Heart left ventricle (tissue), 16 donors: ENCODE data around the gene PHF21A. TPM values are rescaled to one million over a fixed set of nuclear protein-coding genes. Genes with fewer than 3 reads are reported as not detected.

Source experiments
- ATAC-seq, 4 donors: fragments of 200-7000 bp; cut with Tn5 transposase; one replicate each; pipeline ENCODE4 v1.9.1; 2020 to 2022; ENCODE audit warnings: moderate library complexity in 4 of 4, mild to moderate bottlenecking in 3 of 4, moderate number of reproducible peaks in 1 of 4
- DNase-seq, 5 donors: peaks; one replicate each; pipeline ENCODE4 v3.0.0-alpha.2; 2020
- H3K27ac ChIP-seq, 12 donors: fragments of 200-600 bp; sonication (generic) in 4 of 12; one replicate each; pipeline versions ENCODE4 v1.5.0 to v1.8.0; 2016 to 2022; ENCODE audit warnings: mild to moderate bottlenecking in 2 of 12
- H3K27me3 ChIP-seq, 9 donors: fragments of 200-600 bp; sonication (generic) in 2 of 9; one replicate each; pipeline versions ENCODE4 v1.5.1 to v1.8.0; 2016 to 2022; ENCODE audit warnings: mild to moderate bottlenecking in 3 of 9
- H3K36me3 ChIP-seq, 9 donors: fragments of 200-600 bp; sonication (generic) in 2 of 9; one replicate each; pipeline versions ENCODE4 v1.5.0 to v1.8.0; 2018 to 2022; ENCODE audit warnings: mild to moderate bottlenecking in 2 of 9
- H3K4me1 ChIP-seq, 12 donors: fragments of 200-600 bp; sonication (generic) in 4 of 12; one replicate each; pipeline versions ENCODE4 v1.5.0 to v1.8.0; 2016 to 2022; ENCODE audit warnings: mild to moderate bottlenecking in 3 of 12
- H3K4me3 ChIP-seq, 12 donors: fragments of 200-600 bp; sonication (generic) in 4 of 12; one replicate each; pipeline versions ENCODE4 v1.5.0 to v1.8.0; 2017 to 2022; ENCODE audit warnings: mild to moderate bottlenecking in 9 of 12, moderate library complexity in 4 of 12
- H3K9me3 ChIP-seq, 12 donors: fragments of 200-600 bp; sonication (generic) in 4 of 12; one replicate each; pipeline versions ENCODE4 v1.5.0 to v1.8.0; 2016 to 2022; ENCODE audit warnings: mild to moderate bottlenecking in 1 of 12
- POLR2A ChIP-seq, 2 donors: fragments of 450-650 bp; IDR thresholded peaks; one replicate each; pipeline ENCODE4 v1.6.1; 2017; ENCODE audit warnings: antibody characterized with exemption in 2 of 2, mild to moderate bottlenecking in 2 of 2, moderate library complexity in 2 of 2
- WGBS, 4 donors: extraction: QIAGEN DNeasy Blood & Tissue Kit in 2 of 4; methylation state at CpG; one replicate each; pipeline versions ENCODE4 v1.1.5 to v1.1.7; 2013 to 2018; 5-methylcytosine and 5-hydroxymethylcytosine counted together
- intact Hi-C, 10 donors: fragments of 100-400 bp; cut with DNase I; formaldehyde crosslinking; loops; one replicate each; pipeline versions ENCODE4 v1.11.1 to v1.14.2; 2022
- long read RNA-seq, 3 donors: library from polyadenylated mRNA; unstranded; transcript quantifications; one replicate each; pipeline ENCODE4 v2.0.0, GENCODE V29; 2020 to 2021
- polyA plus RNA-seq, 2 donors: library from polyadenylated mRNA; stranded (reverse); fragments of 200-250 nt; gene quantifications; one replicate each; pipeline ENCODE4 v1.2.3, GENCODE V29; 2013
- total RNA-seq, 9 donors: library from RNA; depleted of rRNA in 2 of 9; stranded (reverse); fragments of >200 nt in 2 of 9; fragmentation: NEBNext Ultra II Directional in 3 of 9; extraction: Animal tissue kit (Norgen Biotek cat#: 25700) in 3 of 9; gene quantifications; one replicate each; pipeline versions ENCODE4 v1.1.0 to v1.2.4, GENCODE V29; 2016 to 2023
- TF ChIP-seq, protein P1 (sequence below), 12 donors: fragments of 200-600 bp; sonication (generic) in 4 of 12; IDR thresholded peaks; one replicate each; pipeline versions ENCODE4 v1.5.0 to v1.8.0; 2018 to 2022; ENCODE audit warnings: antibody characterized with exemption in 12 of 12, mild to moderate bottlenecking in 5 of 12
- donor health status: ischemic (EF 13 %, LVEDD 7.1; RV severe dilation, severe dysfunction).
- donor health status: healthy with polysubstance abuse.
- donor health status: DM: no; HTN: yes; CAD: no.
- donor health status: DM: no; HTN: no; CAD: no.
- donor health status: ischemic (EF 25% LVEDD 6.9; RV normal size, moderate dysfunction).
- donor health status: ischemic (EF 25% LVEDD 5.7; RV mildly dilated, moderate dysfunction).
- donor health status: healthy.
- donor health status: DM: yes; HTN: yes; CAD: no.
- donor health status: ischemic (EF 35%, LVEDD 5.7; RV mildly dilated, moderate dysfunction).
- donor health status: nonischemic (EF 11% LVEDD 7.7; RV severe dilation, severe dysfunction).
- donor health status: DM: yes; HTN: yes; CAD: no.
- donor health status: PGD.
- donor health status: ischemic (EF 29% LVEDD 5.4; RV normal size, mild dysfunction).
- donor health status: nonischemic (EF 23%, LVEDD 6.1; RV moderate dilation, normal function).

PHF21A gene
- total RNA-seq = 10 to 100 TPM; 19.5 to 45.9 (median 37.0) TPM
- 10 to 100 TPM; 16.5 to 16.7 TPM for polyA plus RNA-seq
- long read RNA-seq, donor 1, partial matches to known transcripts = 2 of 16 reads
- long read RNA-seq, donor 1, other reads (novel, unspliced or antisense) = 14 of 16 reads
- long read RNA-seq, donor 2, partial matches to known transcripts = 10 of 39 reads
- long read RNA-seq, donor 2, other reads (novel, unspliced or antisense) = 27 of 39 reads
- long read RNA-seq, donor 3, partial matches to known transcripts = 2 of 11 reads
- long read RNA-seq, donor 3, other reads (novel, unspliced or antisense) = 9 of 11 reads

DNA sequence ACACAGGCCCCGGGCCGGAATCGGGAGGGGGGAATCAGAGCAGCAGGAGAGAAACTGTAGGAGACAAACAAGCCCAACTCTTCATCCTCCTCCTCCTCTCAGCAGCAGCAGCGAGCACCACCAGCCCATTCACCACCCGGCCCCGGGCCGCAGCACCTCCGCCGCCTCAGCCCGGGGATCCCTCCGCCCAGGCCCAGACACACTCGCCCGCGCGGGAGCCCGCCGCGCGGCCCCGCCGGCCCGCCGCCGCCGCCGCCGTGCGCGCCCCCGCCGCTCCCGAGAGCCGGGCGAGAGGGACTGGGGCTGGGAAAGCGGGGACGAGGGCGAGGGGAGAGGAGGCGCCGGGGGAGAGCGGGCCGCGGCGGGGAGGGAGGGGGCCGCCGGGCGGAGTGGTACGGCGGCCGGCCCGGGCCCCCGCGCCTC is at the start of gene PHF21A:
Gene PHF21A (minus strand): TSS at position 154 of the 423 bp plus-strand sequence. CDS start 37,235 bp downstream, outside the sequence.
- 0 to 1% (median 0%) methylated on average over 13 to 52 of the region's 52 CpGs for WGBS, 4 donors
- Histone ChIP-seq H3K4me1 (peaks cover 0 to 41% (median 30%) of the 10 kb centered on the region in 12 donors), H3K36me3 (no peaks in the 10 kb centered on the region), H3K27ac (peak within 1 kb of the TSS; percentile 84 to 98 (median 94)), H3K4me3 (peak within 1 kb of the TSS; percentile 55 to 92 (median 74)), H3K9me3 (no peaks in the 10 kb centered on the region), H3K27me3 (no peaks in the 10 kb centered on the region)
- ATAC-seq (peak; percentile 73 to 86 (median 82)), DNase-seq (peak; percentile 92 to 96 (median 93))
- intact Hi-C loops = loop anchor here in 6 of 10 donors (2.0 to 10.0 kb wide), 8 partner anchors 74 to 193 kb away; no protein-coding TSS in a partner anchor
- TF ChIP-seq, protein P1, sequence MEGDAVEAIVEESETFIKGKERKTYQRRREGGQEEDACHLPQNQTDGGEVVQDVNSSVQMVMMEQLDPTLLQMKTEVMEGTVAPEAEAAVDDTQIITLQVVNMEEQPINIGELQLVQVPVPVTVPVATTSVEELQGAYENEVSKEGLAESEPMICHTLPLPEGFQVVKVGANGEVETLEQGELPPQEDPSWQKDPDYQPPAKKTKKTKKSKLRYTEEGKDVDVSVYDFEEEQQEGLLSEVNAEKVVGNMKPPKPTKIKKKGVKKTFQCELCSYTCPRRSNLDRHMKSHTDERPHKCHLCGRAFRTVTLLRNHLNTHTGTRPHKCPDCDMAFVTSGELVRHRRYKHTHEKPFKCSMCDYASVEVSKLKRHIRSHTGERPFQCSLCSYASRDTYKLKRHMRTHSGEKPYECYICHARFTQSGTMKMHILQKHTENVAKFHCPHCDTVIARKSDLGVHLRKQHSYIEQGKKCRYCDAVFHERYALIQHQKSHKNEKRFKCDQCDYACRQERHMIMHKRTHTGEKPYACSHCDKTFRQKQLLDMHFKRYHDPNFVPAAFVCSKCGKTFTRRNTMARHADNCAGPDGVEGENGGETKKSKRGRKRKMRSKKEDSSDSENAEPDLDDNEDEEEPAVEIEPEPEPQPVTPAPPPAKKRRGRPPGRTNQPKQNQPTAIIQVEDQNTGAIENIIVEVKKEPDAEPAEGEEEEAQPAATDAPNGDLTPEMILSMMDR (IDR thresholded peaks at IDR 0.05) = no peak
- no peak for TF ChIP-seq POLR2A (IDR thresholded peaks at IDR 0.05)

DNA sequence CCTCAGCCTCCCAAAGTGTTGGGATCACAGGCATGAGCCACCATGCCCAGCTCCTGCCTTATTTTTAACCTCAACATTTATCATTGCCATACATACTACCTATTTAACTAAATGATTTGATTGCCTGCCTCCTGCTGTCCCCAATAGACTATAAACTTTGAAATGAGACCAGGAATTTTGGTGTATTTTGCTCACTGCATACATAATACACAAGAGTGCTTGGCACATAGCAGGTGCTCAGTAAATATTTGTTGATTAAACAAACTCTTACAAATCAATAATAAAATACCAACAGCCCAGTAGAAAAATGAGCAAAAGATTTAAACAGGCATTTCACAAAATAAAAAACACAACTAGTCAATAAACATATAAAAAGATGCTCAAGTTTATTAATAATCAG is 49.5 kb upstream of the PHF21A start:
- intact Hi-C loops = no loop called here
- H3K9me3 ChIP-seq = no peaks in the 10 kb centered on the region
- no peaks in the 10 kb centered on the region for H3K4me1 ChIP-seq
- no peak overlapping the region for H3K27ac ChIP-seq
- H3K27me3 ChIP-seq = peaks cover 0 to 30% (median 0%) of the 10 kb centered on the region in 9 donors
- no peak overlapping the region for H3K4me3 ChIP-seq
- H3K36me3 ChIP-seq = no peaks in the 10 kb centered on the region
- no peak for TF ChIP-seq POLR2A (IDR thresholded peaks at IDR 0.05)
- TF ChIP-seq, protein P1 (IDR thresholded peaks at IDR 0.05) = no peak
- DNase-seq (no peak), ATAC-seq (no peak)

DNA sequence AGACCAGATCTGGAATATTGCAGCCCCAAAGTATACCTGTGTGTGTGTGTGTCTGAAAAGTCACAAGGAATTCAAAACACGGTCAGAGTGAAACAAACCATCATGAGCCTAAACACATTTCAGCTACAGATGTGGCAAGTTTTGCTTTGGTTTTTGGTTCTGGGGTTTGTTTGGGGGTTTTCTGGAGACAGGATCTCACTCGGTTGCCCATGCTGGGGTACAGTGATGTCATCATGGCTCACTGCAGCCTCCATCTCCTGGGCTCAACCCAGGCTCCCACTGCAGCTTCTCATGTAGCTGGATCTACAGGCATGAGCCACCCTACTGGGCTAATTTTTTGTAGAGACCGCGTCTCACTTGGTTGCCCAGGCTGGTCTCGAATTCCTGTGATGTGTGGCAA is 41.4 kb upstream of the PHF21A start:
- ATAC-seq = no peak
- no peaks in the 10 kb centered on the region for H3K9me3 ChIP-seq
- no peak for TF ChIP-seq POLR2A (IDR thresholded peaks at IDR 0.05)
- TF ChIP-seq, protein P1 (IDR thresholded peaks at IDR 0.05) = no peak
- no peaks in the 10 kb centered on the region for H3K4me1 ChIP-seq
- H3K27me3 ChIP-seq = peaks cover 0 to 50% (median 4%) of the 10 kb centered on the region in 9 donors
- DNase-seq = no peak
- 85 to 91% (median 87%) methylated on average over 5 of the region's 5 CpGs for WGBS, 4 donors
- H3K27ac ChIP-seq = no peak overlapping the region
- no peak overlapping the region for H3K4me3 ChIP-seq
- H3K36me3 ChIP-seq = no peaks in the 10 kb centered on the region
- intact Hi-C loops = no loop called here

DNA sequence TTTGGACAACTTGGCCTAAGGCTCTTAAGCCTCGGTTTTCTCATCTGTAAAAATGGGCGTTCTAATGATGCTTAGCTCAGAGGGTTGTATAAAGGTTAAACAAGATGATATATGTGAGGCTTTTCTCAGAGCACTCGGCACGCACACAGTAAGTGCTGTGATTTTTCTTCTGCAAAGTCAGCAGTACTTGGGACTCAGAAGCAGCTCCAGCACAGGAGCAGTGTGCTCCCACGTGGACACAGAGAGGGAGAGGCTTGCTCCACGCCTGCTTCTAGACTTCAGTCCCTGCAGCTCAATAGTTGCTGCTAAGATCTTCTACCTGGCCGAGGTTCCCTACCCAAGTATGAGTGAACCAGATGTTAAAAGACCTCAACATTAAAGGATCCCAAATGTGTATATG is 39.9 kb upstream of the PHF21A start:
- intact Hi-C loops = no loop called here
- no peaks in the 10 kb centered on the region for H3K36me3 ChIP-seq
- H3K4me1 ChIP-seq = no peaks in the 10 kb centered on the region
- H3K27ac ChIP-seq = no peak overlapping the region
- no peak for DNase-seq
- H3K9me3 ChIP-seq = no peaks in the 10 kb centered on the region
- 84 to 90% (median 87%) methylated on average over 7 of the region's 7 CpGs for WGBS, 4 donors
- no peak overlapping the region for H3K4me3 ChIP-seq
- H3K27me3 ChIP-seq = peaks cover 0 to 43% (median 4%) of the 10 kb centered on the region in 9 donors
- ATAC-seq = no peak
- TF ChIP-seq, protein P1 (IDR thresholded peaks at IDR 0.05) = no peak
- TF ChIP-seq POLR2A (IDR thresholded peaks at IDR 0.05) = no peak
